ENCODE data around the gene PPM1M.

PPM1M gene

GRCh38 chr3:52228751-52229291, 16.7 kb upstream of the PPM1M start:
- TF ChIP-seq CTCF (IDR thresholded peaks at IDR 0.05; ENCODE audit: control insufficient read depth, insufficient read depth, low read depth, low read length, missing control alignments) = no peak
- no peak overlapping the region for H3K4me3 ChIP-seq (ENCODE audit: control insufficient read depth, low read depth, low read length)
- no peak for DNase-seq (ENCODE audit: low read depth)

GRCh38 chr3:52229656-52230055, 15.9 kb upstream of the PPM1M start:
- DNase-seq (ENCODE audit: low read depth) = no peak
- no peak overlapping the region for H3K4me3 ChIP-seq (ENCODE audit: control insufficient read depth, low read depth, low read length)
- no peak for TF ChIP-seq CTCF (IDR thresholded peaks at IDR 0.05; ENCODE audit: control insufficient read depth, insufficient read depth, low read depth, low read length, missing control alignments)

- no peak for TF ChIP-seq CTCF (IDR thresholded peaks at IDR 0.05; ENCODE audit: control insufficient read depth, insufficient read depth, low read depth, low read length, missing control alignments)
- H3K4me3 ChIP-seq (ENCODE audit: control insufficient read depth, low read depth, low read length) = no peak overlapping the region
- DNase-seq (ENCODE audit: low read depth) = no peak
These were observed 15.1 kb upstream of the PPM1M start for GRCh38 chr3:52230461-52230860.

- TF ChIP-seq CTCF (IDR thresholded peaks at IDR 0.05; ENCODE audit: control insufficient read depth, insufficient read depth, low read depth, low read length, missing control alignments) = no peak
- no peak for DNase-seq (ENCODE audit: low read depth)
- no peak overlapping the region for H3K4me3 ChIP-seq (ENCODE audit: control insufficient read depth, low read depth, low read length)
These were observed 14.6 kb upstream of the PPM1M start for GRCh38 chr3:52230889-52231499.

- peak; percentile 92 for TF ChIP-seq CTCF (IDR thresholded peaks at IDR 0.05; ENCODE audit: control insufficient read depth, insufficient read depth, low read depth, low read length, missing control alignments)
- DNase-seq (ENCODE audit: low read depth) = no peak
- no peak overlapping the region for H3K4me3 ChIP-seq (ENCODE audit: control insufficient read depth, low read depth, low read length)
These were observed 13.9 kb upstream of the PPM1M start for GRCh38 chr3:52231502-52232278.

GRCh38 chr3:52232279-52233107, 13.1 kb upstream of the PPM1M start:
- no peak for DNase-seq (ENCODE audit: low read depth)
- no peak overlapping the region for H3K4me3 ChIP-seq (ENCODE audit: control insufficient read depth, low read depth, low read length)
- no peak for TF ChIP-seq CTCF (IDR thresholded peaks at IDR 0.05; ENCODE audit: control insufficient read depth, insufficient read depth, low read depth, low read length, missing control alignments)
